CD4-positive, alpha-beta T cell (primary cell): ENCODE results near the gene MAP3K12. TPM values are rescaled to one million over a fixed set of nuclear protein-coding genes. Genes with fewer than 3 reads are reported as not detected.

ENCODE experiments used
- ATAC-seq: fragments of 200-7000 bp; cut with Tn5 transposase; one replicate; pipeline ENCODE4 v1.10.0; 2022; ENCODE audit warnings: mild to moderate bottlenecking; ENCODE audit not compliant: poor library complexity
- CTCF ChIA-PET: fragments of 350-600 bp; sonication (Branson Sonifier 250); formaldehyde crosslinking; loops from one replicate; lab custom pipeline; 2021; ENCODE audit warnings: antibody characterized with exemption, inconsistent platforms; lab: Charles Lee
- POLR2A ChIA-PET: fragments of 350-600 bp; sonication (Branson Sonifier 250); formaldehyde crosslinking; loops from one replicate; lab custom pipeline; 2021; ENCODE audit warnings: antibody characterized with exemption, inconsistent platforms; lab: Charles Lee
- DNase-seq, 14 experiments: peaks; one replicate each; pipeline ENCODE4 v3.0.0-alpha.2; 2013 to 2020; ENCODE audit warnings: mixed read lengths in 2 of 14
- H3K27ac ChIP-seq, 2 donors: one replicate each; pipeline versions ENCODE4 v1.5.1 to v1.7.0; 2013; ENCODE audit warnings: low read length in 2 of 2, low read depth in 1 of 2, mild to moderate bottlenecking in 1 of 2
- H3K27me3 ChIP-seq, 2 experiments: 1 replicate in 1 of 2; 2 replicates in 1 of 2; pipeline versions ENCODE4 v1.6.1 to v1.7.0; 2013; ENCODE audit warnings: low read length in 2 of 2, control low read depth in 1 of 2, mild to moderate bottlenecking in 1 of 2, moderate library complexity in 1 of 2; ENCODE audit not compliant: insufficient read depth in 2 of 2, control insufficient read depth in 1 of 2
- H3K36me3 ChIP-seq: one replicate; pipeline ENCODE4 v1.6.1; 2013; ENCODE audit warnings: low read length, control low read depth; ENCODE audit not compliant: insufficient read depth
- H3K4me1 ChIP-seq: one replicate; pipeline ENCODE4 v1.6.1; 2013; ENCODE audit warnings: low read length, control low read depth; ENCODE audit not compliant: insufficient read depth
- H3K4me3 ChIP-seq: one replicate; pipeline ENCODE4 v1.5.1; 2013; ENCODE audit warnings: mild to moderate bottlenecking, low read length, moderate library complexity
- H3K9me3 ChIP-seq, 2 experiments: 1 replicate in 1 of 2; 2 replicates in 1 of 2; pipeline versions ENCODE4 v1.6.1 to v1.7.0; 2013; ENCODE audit warnings: low read length in 2 of 2, mild to moderate bottlenecking in 2 of 2, control low read depth in 1 of 2, moderate library complexity in 1 of 2; ENCODE audit not compliant: control insufficient read depth in 1 of 2, insufficient read depth in 1 of 2
- H3K27ac Mint-ChIP-seq: one replicate; pipeline ENCODE4 v1.8.0; 2020; ENCODE audit warnings: mixed read lengths
- H3K27me3 Mint-ChIP-seq: one replicate; pipeline ENCODE4 v1.8.0; 2021; ENCODE audit warnings: mixed read lengths
- H3K36me3 Mint-ChIP-seq: one replicate; pipeline ENCODE4 v1.8.0; 2021; ENCODE audit warnings: low read depth, mixed read lengths
- H3K4me1 Mint-ChIP-seq: one replicate; pipeline ENCODE4 v1.8.0; 2021; ENCODE audit warnings: low read depth, mixed read lengths
- H3K4me3 Mint-ChIP-seq: one replicate; pipeline ENCODE4 v1.8.0; 2020; ENCODE audit warnings: mild to moderate bottlenecking, mixed read lengths
- H3K9me3 Mint-ChIP-seq: one replicate; pipeline ENCODE4 v1.8.0; 2020; ENCODE audit warnings: mixed read lengths
- intact Hi-C, 2 experiments: fragments of 100-400 bp; cut with DNase I in 1 of 2; cut with micrococcal nuclease in 1 of 2; formaldehyde crosslinking; loops; one replicate each; pipeline versions ENCODE4 v1.15.1 to v1.9.0; 2023 to 2025; cut with DNase I, micrococcal nuclease
- total RNA-seq, 174 experiments: library from RNA in 2 of 174; stranded (reverse) in 2 of 174; gene quantifications; one replicate each; pipeline ENCODE4 v1.2.3 and lab custom pipeline; 2021 to 2026
- TF ChIP-seq, protein P1 (sequence below): fragments of 200-600 bp; IDR thresholded peaks from one replicate; pipeline ENCODE4 v1.8.0; 2022; ENCODE audit warnings: antibody characterized with exemption, mild to moderate bottlenecking

The MAP3K12 gene
- total RNA-seq, 2 experiments from 2014 or later, result 12.6 to 15.2 TPM

DNA sequence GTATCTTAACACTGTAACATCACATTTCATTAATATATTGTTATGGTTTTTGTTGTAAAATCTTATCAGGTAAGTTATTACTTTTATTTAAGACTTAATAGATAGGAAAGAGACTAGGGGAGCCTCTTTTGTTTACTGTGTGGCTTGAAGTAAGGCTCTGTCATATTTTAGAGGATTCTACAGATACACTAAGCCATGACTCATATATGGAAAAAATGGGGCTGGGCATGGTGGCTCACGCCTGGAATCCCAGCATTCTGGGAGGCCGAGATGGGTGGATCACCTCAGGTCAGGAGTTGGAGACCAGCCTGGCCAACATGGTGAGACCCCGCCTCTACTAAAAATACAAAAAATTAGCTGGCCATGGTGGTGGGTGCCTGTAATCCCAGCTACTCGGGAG, 31.7 kb upstream of the MAP3K12 start:
- H3K27ac Mint-ChIP-seq, result no peak overlapping the region
- no peaks in the 10 kb centered on the region for H3K9me3 Mint-ChIP-seq
- intact Hi-C loops, result no loop called here
- ATAC-seq, result no peak
- DNase-seq, result no peak
- peaks cover 64% of the 10 kb centered on the region for H3K36me3 Mint-ChIP-seq
- Histone ChIP-seq H3K36me3 (peaks cover 70% of the 10 kb centered on the region), H3K27ac (no peak overlapping the region), H3K9me3 (no peaks in the 10 kb centered on the region), H3K27me3 (no peaks in the 10 kb centered on the region), H3K4me3 (no peak overlapping the region), H3K4me1 (no peaks in the 10 kb centered on the region)
- TF ChIP-seq, protein P1, sequence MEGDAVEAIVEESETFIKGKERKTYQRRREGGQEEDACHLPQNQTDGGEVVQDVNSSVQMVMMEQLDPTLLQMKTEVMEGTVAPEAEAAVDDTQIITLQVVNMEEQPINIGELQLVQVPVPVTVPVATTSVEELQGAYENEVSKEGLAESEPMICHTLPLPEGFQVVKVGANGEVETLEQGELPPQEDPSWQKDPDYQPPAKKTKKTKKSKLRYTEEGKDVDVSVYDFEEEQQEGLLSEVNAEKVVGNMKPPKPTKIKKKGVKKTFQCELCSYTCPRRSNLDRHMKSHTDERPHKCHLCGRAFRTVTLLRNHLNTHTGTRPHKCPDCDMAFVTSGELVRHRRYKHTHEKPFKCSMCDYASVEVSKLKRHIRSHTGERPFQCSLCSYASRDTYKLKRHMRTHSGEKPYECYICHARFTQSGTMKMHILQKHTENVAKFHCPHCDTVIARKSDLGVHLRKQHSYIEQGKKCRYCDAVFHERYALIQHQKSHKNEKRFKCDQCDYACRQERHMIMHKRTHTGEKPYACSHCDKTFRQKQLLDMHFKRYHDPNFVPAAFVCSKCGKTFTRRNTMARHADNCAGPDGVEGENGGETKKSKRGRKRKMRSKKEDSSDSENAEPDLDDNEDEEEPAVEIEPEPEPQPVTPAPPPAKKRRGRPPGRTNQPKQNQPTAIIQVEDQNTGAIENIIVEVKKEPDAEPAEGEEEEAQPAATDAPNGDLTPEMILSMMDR, result no peak
- POLR2A ChIA-PET, result no interaction called here
- H3K4me1 Mint-ChIP-seq, result no peaks in the 10 kb centered on the region
- no peaks in the 10 kb centered on the region for H3K27me3 Mint-ChIP-seq
- no peak overlapping the region for H3K4me3 Mint-ChIP-seq
- CTCF ChIA-PET, result no interaction called here

DNA sequence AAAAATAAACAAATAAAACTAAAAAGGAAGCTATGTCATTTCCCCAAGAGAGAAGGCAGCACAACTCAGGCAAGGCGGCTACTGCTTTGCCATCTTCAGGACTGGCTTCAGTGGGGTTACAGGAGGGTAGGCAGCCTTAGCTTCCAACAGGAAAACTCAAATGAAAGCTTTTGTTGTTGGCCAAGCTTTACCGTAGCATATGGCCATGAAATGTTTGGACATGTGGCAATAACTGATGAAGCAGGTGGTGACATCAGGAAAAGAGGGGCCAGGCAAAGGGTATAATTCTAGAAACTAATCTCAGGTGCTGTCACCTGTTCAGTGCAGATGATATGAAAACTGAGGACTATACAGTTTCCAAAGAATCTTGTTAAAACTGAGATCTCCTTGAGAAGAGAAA, 30.8 kb upstream of the MAP3K12 start:
- Histone ChIP-seq H3K4me3 (no peak overlapping the region), H3K27ac (no peak overlapping the region), H3K4me1 (no peaks in the 10 kb centered on the region), H3K36me3 (peaks cover 62% of the 10 kb centered on the region), H3K9me3 (no peaks in the 10 kb centered on the region), H3K27me3 (no peaks in the 10 kb centered on the region)
- Mint-ChIP-seq H3K36me3 (peaks cover 64% of the 10 kb centered on the region), H3K4me3 (no peak overlapping the region), H3K27ac (no peak overlapping the region), H3K27me3 (no peaks in the 10 kb centered on the region), H3K4me1 (no peaks in the 10 kb centered on the region), H3K9me3 (no peaks in the 10 kb centered on the region)
- DNase-seq, result no peak
- ChIA-PET CTCF (no interaction called here), POLR2A (no interaction called here)
- intact Hi-C loops, result no loop called here
- TF ChIP-seq, protein P1, result no peak
- ATAC-seq, result no peak

DNA sequence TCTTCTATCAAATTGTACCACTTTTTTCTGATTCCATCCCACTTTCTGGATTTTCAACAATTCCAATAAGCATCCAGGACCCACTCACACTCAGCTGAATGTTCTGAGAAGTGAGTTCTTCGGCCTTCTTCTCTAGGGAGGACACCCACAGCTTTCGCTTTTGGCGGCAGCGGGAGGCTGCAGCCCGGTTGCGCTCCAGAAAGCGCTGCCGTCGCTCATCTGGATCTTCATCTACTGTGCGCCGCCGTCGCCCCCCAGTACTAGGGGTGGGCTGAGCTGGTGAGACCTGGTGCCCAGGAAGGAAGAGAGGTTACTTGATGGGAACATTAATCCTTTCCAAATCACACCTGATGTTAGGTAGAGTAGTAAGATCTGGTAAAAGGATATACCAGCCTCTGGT, 25.2 kb upstream of the MAP3K12 start:
- Histone ChIP-seq H3K27ac (no peak overlapping the region), H3K4me1 (no peaks in the 10 kb centered on the region), H3K4me3 (no peak overlapping the region), H3K27me3 (no peaks in the 10 kb centered on the region), H3K36me3 (peaks cover 64% of the 10 kb centered on the region), H3K9me3 (no peaks in the 10 kb centered on the region)
- H3K36me3 Mint-ChIP-seq, result peaks cover 75% of the 10 kb centered on the region
- intact Hi-C loops, result no loop called here
- ATAC-seq (no peak), DNase-seq (no peak)
- ChIA-PET POLR2A (no interaction called here), CTCF (no interaction called here)
- H3K9me3 Mint-ChIP-seq, result no peaks in the 10 kb centered on the region
- TF ChIP-seq, protein P1, result no peak
- H3K27me3 Mint-ChIP-seq, result no peaks in the 10 kb centered on the region
- H3K4me1 Mint-ChIP-seq, result no peaks in the 10 kb centered on the region
- H3K4me3 Mint-ChIP-seq, result no peak overlapping the region
- H3K27ac Mint-ChIP-seq, result no peak overlapping the region
